Fibroblast of pulmonary artery (primary cell): ENCODE data around the gene TBC1D20.

ENCODE experiments used
- DNase-seq: peaks from one replicate; pipeline ENCODE4 v3.0.0-alpha.2; 2010; ENCODE audit warnings: low read depth
- H3K4me3 ChIP-seq: replicated peaks from 2 replicates; pipeline ENCODE4 v1.5.1; 2011; ENCODE audit warnings: low read depth, mild to moderate bottlenecking, control low read depth, low read length, moderate library complexity
- CTCF ChIP-seq: IDR thresholded peaks from 2 replicates; pipeline ENCODE4 v1.5.1; 2011; ENCODE audit warnings: mild to moderate bottlenecking, control low read depth, low read length, inconsistent platforms; ENCODE audit errors: missing control alignments

Gene TBC1D20

GRCh38 chr20:402496-402885 lies 59.8 kb downstream of the TBC1D20 start:
- no peak overlapping the region for H3K4me3 ChIP-seq
- no peak for TF ChIP-seq CTCF
- no peak for DNase-seq

DNA sequence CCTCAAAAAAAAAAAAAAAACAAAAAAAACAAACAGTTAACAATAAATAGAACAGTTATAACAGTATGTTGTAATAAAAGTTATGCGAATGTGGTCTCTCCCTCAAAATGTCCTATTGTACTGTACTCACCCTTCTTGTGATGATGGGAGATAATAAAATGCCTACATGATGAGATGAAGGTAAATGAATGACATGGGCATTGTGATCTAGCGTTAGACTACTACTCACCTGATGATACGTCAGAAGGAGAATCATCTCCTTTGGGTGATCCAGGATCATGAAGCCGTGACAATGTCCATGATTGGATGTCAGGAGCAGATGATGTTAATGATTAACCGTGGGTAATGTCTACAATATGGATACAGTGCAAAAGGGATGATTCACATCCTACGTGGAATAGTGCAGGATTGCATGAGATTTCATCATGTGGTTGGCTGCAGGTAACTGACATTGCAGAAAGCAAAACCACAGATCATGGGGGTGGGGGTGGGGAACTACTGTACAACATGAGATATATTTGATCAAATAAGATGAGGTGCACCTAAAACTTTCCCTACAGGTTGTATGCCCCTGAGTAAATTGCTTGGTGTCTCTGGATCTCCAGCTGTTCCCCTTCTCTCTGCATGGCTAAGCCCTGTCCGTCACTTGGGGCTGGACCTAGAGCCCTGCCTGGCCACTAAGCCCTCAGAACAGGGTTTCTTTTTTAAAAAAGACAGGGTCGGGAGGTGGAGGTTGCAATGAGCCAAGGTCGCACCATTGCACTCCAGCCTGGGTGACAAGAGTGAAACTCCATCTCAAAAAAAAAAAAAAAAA lies 60.4 kb downstream of the TBC1D20 start:
- no peak for TF ChIP-seq CTCF
- H3K4me3 ChIP-seq, result no peak overlapping the region
- peak; percentile 53 for DNase-seq

DNA sequence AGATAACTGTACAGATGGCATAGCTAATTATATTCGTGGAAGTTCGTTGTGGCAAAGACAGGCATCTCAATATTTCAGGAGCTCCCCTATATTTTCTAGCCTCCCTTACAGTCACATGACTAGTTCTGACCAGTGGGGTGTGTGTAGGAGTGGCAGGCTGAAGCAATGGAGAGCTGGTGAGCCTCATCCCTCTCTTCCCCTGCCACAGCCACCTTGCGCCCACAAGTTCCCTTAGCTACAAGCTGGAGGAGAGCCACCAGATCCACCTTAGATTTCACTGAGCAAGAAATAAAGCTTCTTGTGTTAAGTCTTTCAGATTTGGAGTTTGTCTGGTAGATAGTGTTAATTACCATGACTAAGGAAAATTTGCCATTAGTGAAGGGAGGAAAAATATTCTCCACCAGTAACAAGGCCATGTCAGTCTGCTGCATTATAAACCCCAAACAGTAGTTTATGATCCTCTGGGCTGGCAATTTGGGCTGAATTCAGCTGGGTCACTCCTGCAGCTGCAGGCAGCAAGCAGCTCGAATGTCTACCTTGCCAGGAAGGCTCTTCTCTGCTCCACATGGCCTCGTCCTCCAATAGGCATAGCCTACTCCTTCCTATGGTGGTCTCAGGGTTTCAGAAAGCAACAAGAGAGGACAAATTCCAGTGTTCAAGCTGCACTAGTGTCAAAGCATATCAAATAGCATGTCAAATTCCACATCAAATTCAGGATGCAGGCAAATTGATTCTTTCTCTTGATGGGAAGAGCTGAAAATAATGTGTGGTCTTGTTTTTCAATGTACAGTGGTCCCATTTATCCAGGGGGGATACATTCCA lies 61.7 kb downstream of the TBC1D20 start:
- no peak for DNase-seq
- TF ChIP-seq CTCF, result no peak
- H3K4me3 ChIP-seq, result no peak overlapping the region

DNA sequence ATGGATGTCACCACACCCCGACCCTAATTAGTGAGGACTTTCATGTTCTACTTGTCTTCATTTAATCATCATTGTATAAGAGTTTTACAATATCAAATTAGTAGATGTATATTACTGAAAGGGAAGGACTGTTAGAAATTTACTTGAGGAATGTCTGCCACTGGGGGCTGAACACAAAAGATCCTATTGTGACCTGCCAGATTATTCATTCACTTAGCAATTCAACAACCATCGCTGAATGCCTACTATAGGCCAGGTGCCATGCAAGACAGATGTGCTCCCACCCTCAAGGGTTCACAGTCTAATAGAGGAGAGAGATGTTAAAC lies 62.2 kb downstream of the TBC1D20 start:
- DNase-seq, result no peak
- TF ChIP-seq CTCF, result no peak

DNA sequence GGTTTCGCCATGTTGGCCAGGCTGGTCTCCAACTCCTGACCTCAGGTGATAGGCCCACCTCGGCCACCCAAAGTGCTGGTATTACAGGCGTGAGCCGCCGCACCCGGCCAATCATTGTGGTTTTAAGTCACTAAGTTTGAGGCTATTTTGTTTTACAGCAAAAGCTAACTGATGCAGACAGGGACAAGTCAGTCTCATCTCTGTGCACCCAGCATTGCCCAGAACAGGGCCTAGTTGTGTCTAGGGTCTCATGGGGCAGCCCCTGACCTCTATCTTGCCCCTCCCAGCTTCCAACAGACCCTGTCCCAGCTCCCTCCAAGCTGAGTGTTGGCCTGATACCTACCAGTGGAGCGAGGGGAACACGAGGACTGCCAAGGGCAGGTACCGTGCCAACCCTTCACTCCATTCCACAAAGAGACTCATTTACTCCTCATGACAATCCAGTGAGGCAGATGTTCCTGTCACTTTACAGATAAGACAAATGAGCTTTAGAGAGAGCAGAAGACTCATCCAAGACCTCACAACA lies 63.1 kb downstream of the TBC1D20 start:
- DNase-seq, result no peak
- TF ChIP-seq CTCF, result no peak
- no peak overlapping the region for H3K4me3 ChIP-seq

More for the DNA sequence above, 62.2 kb downstream of the TBC1D20 start:
- H3K4me3 ChIP-seq, result no peak overlapping the region

DNA sequence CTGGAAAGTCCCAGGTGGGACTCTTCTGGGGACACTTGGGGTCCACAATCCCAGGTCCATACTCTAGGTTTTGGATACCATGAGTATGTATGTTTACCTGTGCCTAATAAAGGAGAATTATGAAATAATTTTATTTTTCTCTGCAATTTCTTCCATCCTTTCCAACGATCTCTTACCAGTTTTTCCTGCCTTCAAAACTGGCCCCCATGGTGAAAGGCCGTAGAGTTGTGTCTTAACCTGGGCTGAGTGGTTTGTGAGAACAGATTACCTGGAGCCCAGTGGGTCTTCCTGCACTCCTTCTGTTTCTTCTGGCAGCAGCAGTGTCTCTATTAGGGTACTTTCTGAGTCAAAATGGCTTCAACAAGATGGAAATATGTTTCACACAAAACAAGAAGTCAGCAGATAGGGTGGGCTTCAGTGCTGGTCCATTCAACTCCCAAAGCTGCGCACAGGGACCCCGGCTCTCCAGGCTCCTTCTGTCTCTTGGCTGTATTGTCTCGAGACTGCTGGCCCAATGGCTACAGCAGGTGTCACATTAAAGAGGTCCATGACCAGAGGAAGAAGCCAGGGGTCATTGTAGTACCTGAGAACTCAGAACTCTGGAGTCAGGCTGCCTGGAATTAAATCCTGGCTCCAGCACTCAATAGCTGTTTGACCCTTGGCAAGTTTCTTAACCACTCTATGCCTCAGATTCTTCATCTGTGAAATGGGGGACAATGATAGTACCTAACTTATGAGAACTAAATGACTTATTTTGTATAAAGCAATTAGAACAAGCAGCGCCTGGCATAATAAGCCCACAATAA lies 64.7 kb downstream of the TBC1D20 start:
- TF ChIP-seq CTCF, result no peak
- DNase-seq, result no peak
- no peak overlapping the region for H3K4me3 ChIP-seq
